Measurements from ENCODE around the gene BMP2K.

BMP2K gene

DNA sequence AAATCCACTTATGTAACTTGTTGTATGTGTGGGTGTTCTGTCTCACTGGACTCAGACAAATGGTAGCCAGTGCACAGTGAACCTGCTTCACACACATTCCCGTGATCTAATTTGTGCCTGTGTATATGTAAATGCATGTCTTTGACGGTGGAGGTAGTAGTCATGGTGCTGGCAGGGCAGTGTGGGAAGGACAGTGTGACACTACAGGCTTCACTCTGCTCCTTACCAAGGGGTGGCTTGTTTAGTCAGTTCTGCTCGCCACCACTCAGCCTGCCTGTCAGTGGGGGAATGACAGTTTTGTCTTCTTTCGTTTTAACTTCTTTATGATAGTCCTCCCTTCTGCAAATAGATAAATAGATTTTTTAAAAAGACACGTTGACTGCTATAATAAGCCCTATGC lies 180.8 kb downstream of the BMP2K start:
- in situ Hi-C loops (cut with MboI; ENCODE audit: low sequenced_read_pairs, unreplicated experiment), result no loop called here
- no peak for DNase-seq (ENCODE audit: low spot score)
- TF ChIP-seq, protein P1, sequence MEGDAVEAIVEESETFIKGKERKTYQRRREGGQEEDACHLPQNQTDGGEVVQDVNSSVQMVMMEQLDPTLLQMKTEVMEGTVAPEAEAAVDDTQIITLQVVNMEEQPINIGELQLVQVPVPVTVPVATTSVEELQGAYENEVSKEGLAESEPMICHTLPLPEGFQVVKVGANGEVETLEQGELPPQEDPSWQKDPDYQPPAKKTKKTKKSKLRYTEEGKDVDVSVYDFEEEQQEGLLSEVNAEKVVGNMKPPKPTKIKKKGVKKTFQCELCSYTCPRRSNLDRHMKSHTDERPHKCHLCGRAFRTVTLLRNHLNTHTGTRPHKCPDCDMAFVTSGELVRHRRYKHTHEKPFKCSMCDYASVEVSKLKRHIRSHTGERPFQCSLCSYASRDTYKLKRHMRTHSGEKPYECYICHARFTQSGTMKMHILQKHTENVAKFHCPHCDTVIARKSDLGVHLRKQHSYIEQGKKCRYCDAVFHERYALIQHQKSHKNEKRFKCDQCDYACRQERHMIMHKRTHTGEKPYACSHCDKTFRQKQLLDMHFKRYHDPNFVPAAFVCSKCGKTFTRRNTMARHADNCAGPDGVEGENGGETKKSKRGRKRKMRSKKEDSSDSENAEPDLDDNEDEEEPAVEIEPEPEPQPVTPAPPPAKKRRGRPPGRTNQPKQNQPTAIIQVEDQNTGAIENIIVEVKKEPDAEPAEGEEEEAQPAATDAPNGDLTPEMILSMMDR (IDR thresholded peaks at IDR 0.05; ENCODE audit: borderline replicate concordance, control extremely low read depth, extremely low read depth, insufficient read depth, missing control alignments), result no peak

DNA sequence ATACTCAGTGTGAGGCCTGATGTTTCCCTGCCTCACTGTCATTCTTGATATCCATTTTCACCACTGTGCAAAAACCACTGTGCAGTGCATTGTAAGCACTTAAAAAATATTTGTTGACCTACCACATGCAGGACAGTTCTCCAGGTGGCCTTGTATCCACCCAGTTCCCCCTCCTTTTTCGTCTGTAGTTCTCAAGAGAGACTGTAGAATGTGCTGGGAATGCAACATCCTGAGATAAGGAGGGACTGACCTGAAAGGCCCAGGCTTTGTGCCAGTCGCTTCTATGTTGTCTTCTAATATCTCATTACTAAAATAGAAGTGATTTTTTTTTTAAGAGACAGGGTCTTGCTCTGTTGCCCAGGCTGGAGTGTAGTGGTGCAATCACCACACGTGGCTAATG lies 184.8 kb downstream of the BMP2K start:
- TF ChIP-seq, protein P1 (IDR thresholded peaks at IDR 0.05; ENCODE audit: borderline replicate concordance, control extremely low read depth, extremely low read depth, insufficient read depth, missing control alignments), result no peak
- in situ Hi-C loops (cut with MboI; ENCODE audit: low sequenced_read_pairs, unreplicated experiment), result no loop called here
- no peak for DNase-seq (ENCODE audit: low spot score)

Data from GM13976 (cell line).